ENCODE measurements around the gene EEF1AKMT2.
"Not testable (repeated sequence)": the region's sequence is repeated elsewhere in the genome, so short reads cannot be mapped to it uniquely, and the experiment has no call there.

The EEF1AKMT2 gene

DNA sequence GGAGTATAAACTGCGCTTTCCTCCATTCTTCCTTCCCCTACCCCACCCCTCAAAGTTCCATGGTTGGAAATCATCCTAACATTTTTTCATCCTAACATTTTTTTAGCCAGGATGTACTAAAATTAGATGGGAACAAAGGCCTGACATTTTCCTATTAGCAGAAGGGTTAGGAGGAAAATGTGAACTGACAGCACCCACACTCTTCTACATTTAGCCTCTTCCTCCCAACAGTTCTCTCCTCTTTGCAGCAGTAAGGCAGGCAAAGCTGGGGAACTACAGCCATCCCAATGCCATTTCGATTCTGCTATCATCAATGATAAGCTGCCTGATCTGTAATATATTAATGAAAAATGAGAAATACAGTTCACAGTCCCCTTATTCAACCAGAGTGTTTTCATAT, 36.1 kb downstream of the EEF1AKMT2 start:
- no peak for DNase-seq

DNA sequence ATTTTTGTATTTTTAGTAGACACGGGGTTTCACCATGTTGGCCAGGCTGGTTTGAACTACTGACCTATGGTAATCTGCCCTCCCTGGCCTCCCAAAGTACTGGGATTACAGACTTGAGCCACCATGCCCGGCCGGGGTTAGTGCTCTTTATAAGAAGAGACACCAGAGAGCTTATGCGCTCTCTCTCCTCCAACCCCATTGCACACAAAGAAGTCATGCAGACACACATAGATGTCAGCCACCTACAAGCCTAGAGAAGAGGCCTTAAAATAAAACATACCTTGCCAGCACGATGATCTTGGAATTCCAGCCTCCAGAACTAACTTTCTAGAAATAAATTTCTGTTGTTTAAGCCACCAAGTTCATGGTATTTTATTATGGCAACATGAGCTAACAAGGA, 37.5 kb downstream of the EEF1AKMT2 start:
- no peak for DNase-seq

- DNase-seq: no peak
These were observed 42.6 kb downstream of the EEF1AKMT2 start for GRCh38 chr10:124748953-124749645.

- DNase-seq: no peak
These were observed 43.5 kb downstream of the EEF1AKMT2 start for GRCh38 chr10:124748166-124748565.

DNA sequence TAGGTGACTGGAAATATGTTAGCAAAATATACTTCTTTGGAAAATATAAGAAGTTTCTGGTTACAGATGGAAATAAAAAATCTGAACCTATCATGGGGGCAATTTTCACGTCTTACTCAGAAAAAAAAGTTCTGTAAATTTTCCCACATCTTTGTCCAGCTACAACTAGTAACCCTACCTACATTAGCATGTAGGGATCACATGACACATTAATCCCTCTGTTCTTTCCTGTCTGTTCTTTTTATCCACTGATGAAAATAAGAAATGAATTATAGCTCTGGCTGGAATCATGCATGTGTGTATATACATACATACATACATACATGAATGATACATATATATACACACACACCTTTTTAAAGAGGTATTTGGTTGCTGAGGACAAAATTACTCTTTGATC, 43.9 kb downstream of the EEF1AKMT2 start:
- no peak for DNase-seq

DNA sequence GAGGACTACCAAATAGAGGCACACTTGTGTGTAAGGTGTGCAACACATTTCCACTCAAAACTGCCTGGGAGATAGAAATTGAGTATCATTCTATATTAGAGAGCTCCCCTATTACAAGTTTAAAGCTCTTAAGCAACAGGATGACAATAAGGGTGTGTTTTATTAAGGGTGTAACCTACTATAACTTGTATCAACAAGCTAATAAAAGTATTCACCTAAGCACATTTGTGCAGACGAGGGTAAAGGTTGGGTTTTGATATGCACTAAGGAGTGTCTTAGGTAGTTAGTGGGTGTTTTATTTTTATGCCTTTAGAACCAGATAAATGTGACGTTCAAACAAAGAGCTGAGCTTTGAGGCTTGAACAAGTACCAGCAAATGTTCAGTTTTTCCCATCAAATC, 44.7 kb downstream of the EEF1AKMT2 start:
- DNase-seq: no peak

DNA sequence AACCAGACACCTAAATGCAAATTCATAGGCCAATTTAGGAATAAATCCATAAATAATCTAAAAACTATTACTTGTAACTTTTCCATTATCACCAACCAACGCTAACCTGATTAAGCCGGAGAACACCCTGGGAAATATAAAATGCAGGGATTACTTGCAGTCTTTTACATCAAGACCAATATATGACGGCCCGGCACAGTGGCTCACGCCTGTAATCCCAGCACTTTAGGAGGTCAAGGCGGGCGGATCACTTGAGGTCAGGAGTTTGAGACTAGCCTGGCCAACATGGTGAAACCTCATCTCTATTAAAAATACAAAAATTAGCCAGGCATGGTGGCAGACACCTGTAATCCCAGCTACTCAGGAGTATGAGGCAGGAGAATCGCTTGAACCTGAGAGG, 45.2 kb downstream of the EEF1AKMT2 start:
- not testable (repeated sequence) for DNase-seq

DNA sequence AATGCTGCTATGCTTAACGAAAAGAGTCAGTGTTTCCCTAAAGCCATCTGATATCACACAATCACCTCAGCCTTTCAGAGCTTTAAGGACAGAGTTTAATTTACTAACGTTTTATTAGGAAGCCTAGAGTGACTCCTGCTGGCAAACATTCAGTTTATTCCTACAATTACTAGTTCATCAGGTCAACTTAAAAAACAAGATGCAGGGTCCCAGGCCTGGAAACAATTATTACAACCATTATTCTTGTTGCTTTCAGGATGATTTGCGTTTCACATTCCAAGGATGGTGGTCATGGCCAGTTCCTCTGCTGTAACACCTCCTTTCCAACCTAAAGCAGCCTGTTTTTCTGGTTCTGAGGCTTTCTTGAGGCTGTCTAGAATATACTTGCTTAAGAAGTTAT, 46.0 kb downstream of the EEF1AKMT2 start:
- DNase-seq: peak; percentile 42

- DNase-seq: no peak
These were observed 46.4 kb downstream of the EEF1AKMT2 start for GRCh38 chr10:124745252-124745651.

DNA sequence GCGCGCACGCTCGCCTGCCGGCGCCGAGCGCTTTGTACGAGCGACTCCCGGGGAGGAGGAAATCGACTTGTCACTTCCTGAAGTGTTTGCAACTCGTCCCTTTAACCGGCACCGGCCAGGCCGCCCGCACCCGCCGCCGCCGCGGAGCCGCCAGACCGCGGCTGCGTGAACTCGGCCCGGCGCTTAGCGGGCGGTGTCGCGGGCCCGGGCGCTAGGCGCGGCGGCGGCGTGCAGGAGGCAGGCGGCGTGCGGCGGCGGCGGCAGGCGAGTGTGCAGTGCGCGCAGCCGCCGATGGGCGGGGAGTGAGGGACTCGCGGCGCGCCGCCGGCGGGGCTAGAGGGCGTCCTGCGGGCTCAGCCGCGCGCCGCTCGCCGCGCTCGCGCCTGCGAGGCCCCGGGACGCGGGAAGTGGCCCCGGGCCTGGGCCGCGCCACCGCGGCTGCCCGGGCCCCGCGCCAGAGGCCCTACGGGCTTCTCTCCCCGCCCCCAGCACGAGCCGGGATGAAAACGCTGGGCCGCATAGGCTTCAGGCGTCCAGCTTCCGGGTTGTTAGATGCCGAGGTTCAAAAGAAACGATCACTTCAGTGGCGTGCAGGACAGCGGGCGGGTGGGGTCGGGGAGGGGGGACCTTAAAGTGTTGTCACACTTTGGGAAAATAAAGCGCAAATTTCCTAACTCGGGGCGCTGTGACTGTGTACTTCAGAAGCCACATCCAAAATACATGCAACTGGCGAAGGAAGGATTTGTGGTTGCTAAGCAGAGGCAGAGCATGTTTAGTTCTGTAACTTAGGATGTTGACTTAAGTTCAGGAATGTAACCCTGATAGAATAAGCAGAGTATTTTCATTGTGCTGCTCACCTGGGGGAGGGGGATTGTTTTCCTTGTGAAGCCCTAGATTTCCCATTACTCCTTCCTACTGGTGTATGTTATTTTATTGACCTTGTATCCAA, 47.3 kb downstream of the EEF1AKMT2 start, which contains the start of gene FAM53B:
Gene FAM53B (minus strand): TSS at position 277 of the 949 bp plus-strand sequence. CDS start 37,665 bp downstream, outside the sequence.
- DNase-seq: peak; percentile 71

- DNase-seq: no peak
These were observed 48.2 kb downstream of the EEF1AKMT2 start for GRCh38 chr10:124743191-124744101.

GRCh38 chr10:124742413-124743190, 49.1 kb downstream of the EEF1AKMT2 start:
- no peak for DNase-seq

DNA sequence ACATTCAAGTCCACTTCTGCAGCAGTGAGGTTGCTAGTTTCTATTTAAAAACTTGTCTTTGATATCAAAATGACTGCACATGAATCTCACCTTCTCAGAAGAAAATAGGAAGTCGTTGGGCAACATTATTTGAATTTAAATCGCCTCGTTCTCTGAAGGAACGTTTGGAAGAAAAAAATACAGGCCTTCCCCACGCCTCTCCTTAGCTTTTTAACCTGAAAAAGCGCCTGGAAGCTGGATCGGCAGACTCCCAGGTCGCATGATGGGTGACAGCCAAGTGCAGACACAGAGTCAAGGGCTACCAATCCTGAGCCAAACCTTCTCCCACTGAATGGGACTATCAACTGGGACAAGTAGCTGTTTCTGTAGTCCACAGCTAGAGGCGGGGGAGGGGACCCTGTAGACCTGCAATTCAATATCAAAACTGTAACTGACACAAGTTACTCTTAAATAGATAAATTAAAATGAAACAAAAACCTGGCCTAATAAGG, 49.7 kb downstream of the EEF1AKMT2 start:
- DNase-seq: no peak

DNA sequence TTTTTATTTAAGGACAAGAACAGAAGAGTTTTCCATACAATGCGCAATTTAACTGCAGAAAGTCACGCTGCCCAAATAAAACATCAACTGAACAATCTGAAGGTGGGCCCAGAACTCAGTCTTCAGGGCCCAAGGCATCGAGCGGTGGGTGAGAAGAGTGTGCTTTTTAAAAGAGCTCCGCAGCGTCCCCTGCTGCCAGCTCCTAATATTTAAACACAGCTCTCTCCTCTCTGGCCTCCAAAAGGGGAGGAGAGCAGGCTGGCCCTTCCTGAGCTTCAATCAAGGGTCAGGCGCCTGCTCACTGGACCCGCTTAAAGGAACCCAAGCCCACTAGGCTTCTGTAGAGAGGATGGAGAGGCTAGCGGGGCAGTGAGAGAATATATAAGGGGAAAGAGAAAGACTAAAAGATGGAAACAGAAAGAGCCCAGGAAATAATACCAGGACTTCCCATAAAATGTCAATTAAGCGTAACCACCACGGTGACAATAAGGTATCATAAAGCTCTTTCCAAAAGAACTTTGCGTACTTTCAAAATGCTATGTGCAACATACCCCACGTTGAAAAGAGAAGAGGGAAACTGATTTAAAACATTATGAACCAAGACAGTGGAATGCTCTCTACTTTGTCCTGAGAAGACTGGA, 50.3 kb downstream of the EEF1AKMT2 start:
- peak; percentile 72 for DNase-seq

GRCh38 chr10:124740369-124741280, 51.1 kb downstream of the EEF1AKMT2 start:
- no peak for DNase-seq

GRCh38 chr10:124739986-124740368, 51.7 kb downstream of the EEF1AKMT2 start:
- DNase-seq: no peak

GRCh38 chr10:124739119-124739921, 52.4 kb downstream of the EEF1AKMT2 start:
- no peak for DNase-seq

GRCh38 chr10:124738441-124738840, 53.2 kb downstream of the EEF1AKMT2 start:
- DNase-seq: no peak

- DNase-seq: no peak
These were observed 54.0 kb downstream of the EEF1AKMT2 start for GRCh38 chr10:124737708-124738107.
